K562 (cell line): Measurements from ENCODE around the gene ZSWIM9. TPM values are rescaled to one million over a fixed set of nuclear protein-coding genes. Genes with fewer than 3 reads are reported as not detected.

Experiments
- ATAC-seq: fragments of 200-7000 bp; cut with Tn5 transposase; 3 replicates; pipeline ENCODE4 v1.9.1; 2020; ENCODE audit warnings: moderate library complexity
- BruUV-seq: library from RNA; stranded (reverse); fragments of 400-500 nt; replicated peaks from 2 replicates; lab custom pipeline; 2021; lab: Mats Ljungman, UMichigan
- CTCF ChIA-PET: fragments of 300-600 bp; formaldehyde crosslinking; extraction: SDS; loops from one replicate; lab custom pipeline; 2021; ENCODE audit warnings: low intra/inter-chr PET ratio; lab: Yijun Ruan, JAX
- POLR2A ChIA-PET: fragments of 300-600, 350-650 bp; sonication (Branson Sonifier 250); formaldehyde crosslinking; extraction: SDS; loops from one replicate; lab custom pipeline; 2021; ENCODE audit warnings: antibody characterized with exemption, inconsistent platforms; lab: Yijun Ruan, JAX
- DNase-seq, 4 experiments: peaks; one replicate each; pipeline versions ENCODE4 v3.0.0 to v3.0.0-alpha.2; 2011 to 2018; ENCODE audit warnings: low spot score in 3 of 4, mixed read lengths in 3 of 4; ENCODE audit errors: extremely low read depth in 1 of 4
- FAIRE-seq: peaks from 2 replicates; lab custom pipeline; 2011; peaks lifted over from hg19 to GRCh38; lab: Jason Lieb, UNC
- H2AFZ ChIP-seq: 2 replicates; pipeline ENCODE4 v1.6.0; 2011; ENCODE audit warnings: low read depth, low read length, control low read depth, inconsistent platforms
- H3K27ac ChIP-seq: fragments of 200-600 bp; 3 replicates; pipeline ENCODE4 v1.8.0; 2011; ENCODE audit warnings: low read depth, mild to moderate bottlenecking, control low read depth, inconsistent platforms, low read length, moderate library complexity, mixed read lengths; ENCODE audit errors: extremely low read depth
- H3K27me3 ChIP-seq, 2 experiments: fragments of 300-600 bp in 1 of 2; 2 replicates in 1 of 2; 3 replicates in 1 of 2; pipeline versions ENCODE4 v1.6.0 to v1.8.0; 2011; ENCODE audit warnings: inconsistent platforms in 2 of 2, low read length in 2 of 2, mild to moderate bottlenecking in 1 of 2, mixed read lengths in 1 of 2, moderate library complexity in 1 of 2; ENCODE audit not compliant: control insufficient read depth in 2 of 2, insufficient read depth in 2 of 2
- H3K36me3 ChIP-seq: fragments of 300-600 bp; 3 replicates; pipeline ENCODE4 v1.8.0; 2011; ENCODE audit warnings: mild to moderate bottlenecking, low read length, inconsistent platforms; ENCODE audit not compliant: control insufficient read depth, insufficient read depth
- H3K4me1 ChIP-seq, 2 experiments: fragments of 200-600 bp in 1 of 2; replicated peaks in 1 of 2; 2 replicates in 1 of 2; 3 replicates in 1 of 2; pipeline versions ENCODE4 v1.5.1 to v1.8.0; 2011; ENCODE audit warnings: inconsistent platforms in 2 of 2, low read length in 2 of 2, mild to moderate bottlenecking in 1 of 2, mixed read lengths in 1 of 2, moderate library complexity in 1 of 2; ENCODE audit not compliant: control insufficient read depth in 2 of 2, insufficient read depth in 2 of 2
- H3K4me2 ChIP-seq: 2 replicates; pipeline ENCODE4 v1.6.1; 2011; ENCODE audit warnings: low read length, control low read depth, inconsistent platforms, mixed read lengths; ENCODE audit not compliant: insufficient read depth
- H3K4me3 ChIP-seq: fragments of 200-600 bp; sonication (generic), shearing (Covaris generic); 2 replicates; pipeline ENCODE4 v1.5.1; 2016; ENCODE audit warnings: control low read depth, inconsistent platforms
- H3K79me2 ChIP-seq: fragments of 200-600 bp; 3 replicates; pipeline ENCODE4 v1.8.0; 2011; ENCODE audit warnings: low read length, inconsistent platforms; ENCODE audit not compliant: control insufficient read depth, insufficient read depth
- H3K9ac ChIP-seq, 2 experiments: 2 replicates each; pipeline versions ENCODE4 v1.6.0 to v1.6.1; 2011; ENCODE audit warnings: low read depth in 2 of 2, low read length in 2 of 2, control low read depth in 1 of 2, inconsistent platforms in 1 of 2, mild to moderate bottlenecking in 1 of 2, mixed read lengths in 1 of 2; ENCODE audit not compliant: insufficient read depth in 1 of 2
- H3K9me1 ChIP-seq: one replicate; pipeline ENCODE4 v1.6.0; 2011; ENCODE audit warnings: inconsistent platforms, mild to moderate bottlenecking, low read length, moderate library complexity; ENCODE audit not compliant: control insufficient read depth, insufficient read depth
- H3K9me3 ChIP-seq: replicated peaks from 2 replicates; pipeline ENCODE4 v1.5.1; 2011; ENCODE audit warnings: low read depth, low read length, inconsistent platforms; ENCODE audit not compliant: control insufficient read depth, insufficient read depth
- H4K20me1 ChIP-seq: replicated peaks from 2 replicates; pipeline ENCODE4 v1.6.1; 2011; ENCODE audit warnings: low read length, inconsistent platforms, mixed read lengths; ENCODE audit not compliant: control insufficient read depth, insufficient read depth
- CBFB ChIP-seq: sonication (generic); formaldehyde crosslinking; IDR thresholded peaks from 2 replicates; pipeline ENCODE4 v1.4.0; 2020; ENCODE audit warnings: mild to moderate bottlenecking, missing genetic modification reagents
- CEBPB ChIP-seq: fragments of 450-650 bp; IDR thresholded peaks from 2 replicates; pipeline ENCODE4 v1.6.1; 2016; ENCODE audit warnings: missing genetic modification characterization, missing compliant biosample characterization
- CHD1 ChIP-seq: fragments of 200-600 bp; sonication (generic); IDR thresholded peaks from one replicate; pipeline ENCODE4 v1.6.1; 2012; ENCODE audit warnings: mild to moderate bottlenecking, moderate library complexity, low read length, inconsistent platforms
- CSDE1 ChIP-seq, 2 experiments: fragments of 450-650 bp; IDR thresholded peaks; 2 replicates each; pipeline ENCODE4 v1.6.1; 2016; ENCODE audit warnings: mild to moderate bottlenecking in 1 of 2
- FOSL1 ChIP-seq: fragments of 200-800 bp; sonication (Bioruptor generic); conservative IDR thresholded peaks from 2 replicates; pipeline ENCODE4 v1.6.1; 2016; ENCODE audit warnings: missing genetic modification characterization, missing compliant biosample characterization
- HCFC1 ChIP-seq: IDR thresholded peaks from 2 replicates; pipeline ENCODE4 v1.6.1; 2012; ENCODE audit warnings: low read depth, low read length, improper control_type of control experiment
- ILF3 ChIP-seq: fragments of 450-650 bp; IDR thresholded peaks from 2 replicates; pipeline ENCODE4 v1.6.1; 2018; ENCODE audit warnings: antibody characterized with exemption, mild to moderate bottlenecking, moderate library complexity, borderline replicate concordance
- KAT8 ChIP-seq: fragments of 450-650 bp; IDR thresholded peaks from 2 replicates; pipeline ENCODE4 v1.6.1; 2016; ENCODE audit warnings: low read depth, mild to moderate bottlenecking
- MTA2 ChIP-seq: fragments of 450-650 bp; IDR thresholded peaks from 2 replicates; pipeline ENCODE4 v1.6.1; 2016; ENCODE audit warnings: low read depth
- OTX1 ChIP-seq: fragments of 450-650 bp; formaldehyde crosslinking; IDR thresholded peaks from 2 replicates; pipeline ENCODE4 v1.4.0; 2022; ENCODE audit warnings: mild to moderate bottlenecking
- PTTG1 ChIP-seq: fragments of 450-650 bp; IDR thresholded peaks from 2 replicates; pipeline ENCODE4 v1.6.1; 2016; ENCODE audit warnings: low read depth, mild to moderate bottlenecking, missing genetic modification characterization, missing compliant biosample characterization
- SMC3 ChIP-seq: conservative IDR thresholded peaks from 2 replicates; pipeline ENCODE4 v1.6.1; 2011; ENCODE audit warnings: low read depth, low read length, improper control_type of control experiment; ENCODE audit not compliant: insufficient read depth
- ZNF830 ChIP-seq: fragments of 250-450 bp; sonication (Bioruptor Pico); IDR thresholded peaks from 2 replicates; pipeline ENCODE4 v1.5.0; 2021; ENCODE audit warnings: mild to moderate bottlenecking
- WGBS: fragments of 100-300 bp; shearing (Covaris generic); methylation state at CpG from one replicate; pipeline ENCODE4 v1.1.6; 2016; ENCODE audit warnings: low coverage, mixed read lengths; ENCODE audit not compliant: insufficient coverage; ENCODE audit errors: missing lambda C conversion rate; 5-methylcytosine and 5-hydroxymethylcytosine counted together
- in situ Hi-C: fragments of 300-500 bp; cut with MboI; formaldehyde crosslinking; loops from 4 replicates; pipeline ENCODE4 v1.15.0; 2018; ENCODE audit warnings: inconsistent platforms, mixed read lengths
- intact Hi-C: fragments of 100-400 bp; cut with micrococcal nuclease; formaldehyde crosslinking; loops from 2 replicates; pipeline ENCODE4 v1.14.2; 2022
- polyA plus RNA-seq, 8 experiments: library from polyadenylated mRNA; depleted of rRNA in 4 of 8; stranded (reverse) in 5 of 8; unstranded in 3 of 8; fragments of >200 nt; fragmentation: Nextera tagmentation in 2 of 8; fragmentation: Illumina TruSeq in 1 of 8; extraction: Ambion mirVana in 2 of 8; extraction: Trizol in 1 of 8; gene quantifications; 2 replicates each; pipeline versions ENCODE4 v1.2.1 to v1.2.3, GENCODE V29; 2011 to 2014; ENCODE audit warnings: inconsistent platforms in 1 of 8, missing spikeins in 1 of 8
- total RNA-seq, 7 experiments: library from RNA; depleted of rRNA in 6 of 7; stranded (reverse); fragments of >200 nt in 6 of 7; fragmentation: Illumina TruSeq in 2 of 7; extraction: Trizol in 2 of 7; gene quantifications; 2 replicates each; pipeline versions ENCODE4 v1.2.1 to v1.2.3, GENCODE V29; 2011 to 2021; ENCODE audit warnings: low replicate concordance in 1 of 7
- TF ChIP-seq, protein P1 (sequence below): sonication (generic); formaldehyde crosslinking; IDR thresholded peaks from 2 replicates; pipeline ENCODE4 v1.8.0; 2022; ENCODE audit warnings: mild to moderate bottlenecking, missing genetic modification reagents

Gene ZSWIM9
- total and polyA plus RNA-seq, 9 of the 15 experiments (the other 6 are each of a cell fraction or from before 2014, with no cell fraction given), result 0.04 to 1.4 (median 0.34) TPM; not detected in 1

- no TSS peak for BruUV-seq
- 94% methylated on average over 9 of the region's 9 CpGs for WGBS
- intact Hi-C loops (no loop called here), in situ Hi-C loops (no loop called here)
- TF ChIP-seq ILF3, result no peak
- no peak for TF ChIP-seq SMC3
- TF ChIP-seq, protein P1, sequence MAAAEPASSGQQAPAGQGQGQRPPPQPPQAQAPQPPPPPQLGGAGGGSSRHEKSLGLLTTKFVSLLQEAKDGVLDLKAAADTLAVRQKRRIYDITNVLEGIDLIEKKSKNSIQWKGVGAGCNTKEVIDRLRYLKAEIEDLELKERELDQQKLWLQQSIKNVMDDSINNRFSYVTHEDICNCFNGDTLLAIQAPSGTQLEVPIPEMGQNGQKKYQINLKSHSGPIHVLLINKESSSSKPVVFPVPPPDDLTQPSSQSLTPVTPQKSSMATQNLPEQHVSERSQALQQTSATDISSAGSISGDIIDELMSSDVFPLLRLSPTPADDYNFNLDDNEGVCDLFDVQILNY (CRISPR knock-in tag), result no peak
- no peak for TF ChIP-seq HCFC1
- TF ChIP-seq CSDE1 (IDR thresholded peaks at IDR 0.05), result no peak
- TF ChIP-seq ZNF830, result no peak
- no peak for TF ChIP-seq KAT8
- no peak for TF ChIP-seq FOSL1 (tag)
- no peak for TF ChIP-seq CHD1
- TF ChIP-seq CBFB (CRISPR knock-in tag), result no peak
- no peak for TF ChIP-seq CEBPB
- TF ChIP-seq PTTG1, result no peak
- TF ChIP-seq OTX1, result no peak
- TF ChIP-seq MTA2, result no peak
- no peaks in the 10 kb centered on the region for H3K79me2 ChIP-seq
- no peak for DNase-seq
- no peak for ATAC-seq
- H3K9ac ChIP-seq, result no peak overlapping the region
- no peak overlapping the region for H3K27ac ChIP-seq
- no peaks in the 10 kb centered on the region for H3K9me3 ChIP-seq
- ChIA-PET POLR2A (no interaction called here), CTCF (no interaction called here)
- no peak overlapping the region for H2AFZ ChIP-seq
- no peak for FAIRE-seq
- H3K27me3 ChIP-seq, result no peaks in the 10 kb centered on the region
- no peaks in the 10 kb centered on the region for H4K20me1 ChIP-seq
- H3K4me1 ChIP-seq, result no peaks in the 10 kb centered on the region
- peaks cover 89% of the 10 kb centered on the region; the same call in 2 of the 3 replicates for H3K36me3 ChIP-seq
- no peaks in the 10 kb centered on the region for H3K9me1 ChIP-seq
- H3K4me3 ChIP-seq, result no peak overlapping the region
- no peak overlapping the region for H3K4me2 ChIP-seq
Measured at GRCh38 chr19:48148576-48148975, 21.9 kb upstream of the ZSWIM9 start.
